HepG2 (cell line): ENCODE measurements around the gene TRIP6. TPM values are rescaled to one million over a fixed set of nuclear protein-coding genes. Genes with fewer than 3 reads are reported as not detected.

Source experiments
- ATAC-seq: fragments of 200-7000 bp; cut with Tn5 transposase; 3 replicates; pipeline ENCODE4 v1.9.1; 2020; ENCODE audit warnings: mild to moderate bottlenecking, moderate library complexity
- BruUV-seq: library from RNA; stranded (reverse); fragments of 400-500 nt; replicated peaks from 2 replicates; lab custom pipeline; 2021; lab: Mats Ljungman, UMichigan
- CTCF ChIA-PET: fragments of 300-600 bp; formaldehyde crosslinking; extraction: SDS; loops from one replicate; lab custom pipeline; 2021; ENCODE audit warnings: low total read pairs, inconsistent platforms, low intra/inter-chr PET ratio; lab: Yijun Ruan, JAX
- POLR2A ChIA-PET: fragments of 350-600 bp; sonication (Branson Sonifier 250); formaldehyde crosslinking; loops from one replicate; lab custom pipeline; 2020; ENCODE audit warnings: antibody characterized with exemption, inconsistent platforms; lab: Yijun Ruan, JAX
- DNase-seq: peaks from one replicate; pipeline ENCODE4 v3.0.0-alpha.2; 2015; ENCODE audit warnings: low spot score
- FAIRE-seq: peaks from 3 replicates; lab custom pipeline; 2011; peaks lifted over from hg19 to GRCh38; lab: Jason Lieb, UNC
- H2AFZ ChIP-seq: one replicate; pipeline ENCODE4 v1.6.1; 2011; ENCODE audit warnings: low read length, inconsistent platforms
- H3K27ac ChIP-seq: fragments of 300-600 bp; 3 replicates; pipeline ENCODE4 v1.8.0; 2011; ENCODE audit warnings: mixed run types, mild to moderate bottlenecking, mixed read lengths, low read length, inconsistent platforms; ENCODE audit not compliant: insufficient read depth; ENCODE audit errors: extremely low read length
- H3K27me3 ChIP-seq, 2 experiments: fragments of 200-600 bp in 1 of 2; 2 replicates in 1 of 2; 3 replicates in 1 of 2; pipeline versions ENCODE4 v1.6.0 to v1.8.0; 2011; ENCODE audit warnings: low read length in 2 of 2, mild to moderate bottlenecking in 2 of 2, moderate library complexity in 2 of 2, inconsistent platforms in 1 of 2; ENCODE audit not compliant: insufficient read depth in 2 of 2, control insufficient read depth in 1 of 2
- H3K36me3 ChIP-seq, 2 experiments: fragments of 200-600 bp in 1 of 2; replicated peaks in 1 of 2; 2 replicates in 1 of 2; 3 replicates in 1 of 2; pipeline versions ENCODE4 v1.5.1 to v1.8.0; 2011; ENCODE audit warnings: low read length in 2 of 2, inconsistent platforms in 1 of 2; ENCODE audit not compliant: insufficient read depth in 2 of 2, control insufficient read depth in 1 of 2
- H3K4me1 ChIP-seq: 2 replicates; pipeline ENCODE4 v1.5.1; 2012; ENCODE audit warnings: low read length, inconsistent platforms; ENCODE audit not compliant: insufficient read depth
- H3K4me2 ChIP-seq: 2 replicates; pipeline ENCODE4 v1.6.0; 2011; ENCODE audit warnings: low read depth, low read length, inconsistent platforms
- H3K4me3 ChIP-seq, 3 experiments: fragments of 200-600 bp in 1 of 3; sonication (generic), shearing (Covaris generic) in 1 of 3; replicated peaks in 1 of 3; 2 replicates each; pipeline ENCODE4 v1.5.1; 2011 to 2016; ENCODE audit warnings: low read length in 3 of 3, inconsistent platforms in 2 of 3, low read depth in 2 of 3, mild to moderate bottlenecking in 2 of 3, control low read depth in 1 of 3, mixed read lengths in 1 of 3; ENCODE audit not compliant: insufficient read depth in 1 of 3
- H3K79me2 ChIP-seq: one replicate; pipeline ENCODE4 v1.6.1; 2011; ENCODE audit warnings: low read length, inconsistent platforms; ENCODE audit not compliant: insufficient read depth
- H3K9ac ChIP-seq: 2 replicates; pipeline ENCODE4 v1.6.0; 2011; ENCODE audit warnings: mild to moderate bottlenecking, low read depth, low read length, inconsistent platforms; ENCODE audit not compliant: insufficient read depth
- H3K9me3 ChIP-seq: 2 replicates; pipeline ENCODE4 v1.5.1; 2012; ENCODE audit warnings: mild to moderate bottlenecking, low read length
- H4K20me1 ChIP-seq: 2 replicates; pipeline ENCODE4 v1.6.0; 2011; ENCODE audit warnings: inconsistent platforms, mild to moderate bottlenecking, low read length, moderate library complexity; ENCODE audit not compliant: insufficient read depth
- ELF1 ChIP-seq: sonication (generic); formaldehyde crosslinking; IDR thresholded peaks from 2 replicates; pipeline ENCODE4 v1.4.0; 2020; ENCODE audit warnings: missing genetic modification reagents
- HNRNPH1 ChIP-seq: fragments of 200-400 bp; formaldehyde crosslinking; optimal IDR thresholded peaks from 2 replicates; pipeline ENCODE3; 2017; ENCODE audit warnings: mild to moderate bottlenecking, low read depth, low read length
- RBFOX2 ChIP-seq: fragments of 200-400 bp; formaldehyde crosslinking; IDR thresholded peaks from 2 replicates; pipeline ENCODE4 v1.6.1; 2017; ENCODE audit warnings: low read depth, mild to moderate bottlenecking, low read length
- RERE ChIP-seq: IDR thresholded peaks from 2 replicates; pipeline ENCODE4 v1.6.1; 2016; ENCODE audit warnings: low read depth, missing genetic modification reagents, missing compliant biosample characterization
- TBX2 ChIP-seq: sonication (generic); formaldehyde crosslinking; IDR thresholded peaks from 2 replicates; pipeline ENCODE4 v1.5.0; 2020; ENCODE audit warnings: missing genetic modification reagents, mild to moderate bottlenecking, borderline replicate concordance
- ZBTB1 ChIP-seq: sonication (generic); formaldehyde crosslinking; IDR thresholded peaks from 2 replicates; pipeline ENCODE4 v1.4.0; 2020; ENCODE audit warnings: missing genetic modification reagents, borderline replicate concordance
- ZNF563 ChIP-seq: sonication (generic); formaldehyde crosslinking; IDR thresholded peaks from 2 replicates; pipeline ENCODE4 v1.8.0; 2022; ENCODE audit warnings: mild to moderate bottlenecking, moderate library complexity, missing genetic modification reagents
- WGBS: methylation state at CpG from one replicate; pipeline ENCODE4 v1.1.6; 2017; ENCODE audit warnings: low lambda C conversion rate; 5-methylcytosine and 5-hydroxymethylcytosine counted together
- in situ Hi-C: cut with HindIII; loops from 2 replicates; pipeline ENCODE4 v1.10.0; 2017; ENCODE audit warnings: low pct_unique_long_range_greater_than_20kb; ENCODE audit not compliant: extremely low pct_ligation_motif_present
- intact Hi-C: fragments of 100-400 bp; cut with micrococcal nuclease; formaldehyde crosslinking; loops from one replicate; pipeline ENCODE4 v1.10.0; 2022; ENCODE audit not compliant: unreplicated experiment
- polyA plus RNA-seq, 8 experiments: library from polyadenylated mRNA; depleted of rRNA in 3 of 8; stranded (reverse) in 7 of 8; unstranded in 1 of 8; fragments of >200 nt; fragmentation: Illumina TruSeq in 4 of 8; extraction: Trizol in 4 of 8; gene quantifications; 2 replicates each; pipeline versions ENCODE4 v1.2.1 to v1.2.3, GENCODE V29; 2011 to 2016; ENCODE audit warnings: low read depth in 4 of 8, missing spikeins in 1 of 8, mixed read lengths in 1 of 8; ENCODE audit not compliant: insufficient read depth in 1 of 8
- total RNA-seq, 5 experiments: library from RNA; depleted of rRNA; stranded (reverse); fragments of >200 nt; fragmentation: Illumina TruSeq; extraction: Trizol; gene quantifications; 2 replicates each; pipeline ENCODE4 v1.2.3, GENCODE V29; 2016; ENCODE audit warnings: low read depth in 1 of 5
- TF ChIP-seq, protein P1 (sequence below): sonication (generic); formaldehyde crosslinking; IDR thresholded peaks from 2 replicates; pipeline ENCODE4 v1.8.1; 2023; ENCODE audit warnings: mild to moderate bottlenecking, inconsistent platforms, moderate library complexity, missing genetic modification reagents, borderline replicate concordance
- TF ChIP-seq, protein P2 (sequence below): sonication (generic); formaldehyde crosslinking; IDR thresholded peaks from 2 replicates; pipeline ENCODE4 v1.5.1; 2020; ENCODE audit warnings: missing genetic modification reagents, mild to moderate bottlenecking, borderline replicate concordance

The TRIP6 gene
- total and polyA plus RNA-seq, 2 of the 13 experiments (the other 11 are each of a cell fraction or from before 2014, with no cell fraction given) = 0.34 to 0.38 TPM

DNA sequence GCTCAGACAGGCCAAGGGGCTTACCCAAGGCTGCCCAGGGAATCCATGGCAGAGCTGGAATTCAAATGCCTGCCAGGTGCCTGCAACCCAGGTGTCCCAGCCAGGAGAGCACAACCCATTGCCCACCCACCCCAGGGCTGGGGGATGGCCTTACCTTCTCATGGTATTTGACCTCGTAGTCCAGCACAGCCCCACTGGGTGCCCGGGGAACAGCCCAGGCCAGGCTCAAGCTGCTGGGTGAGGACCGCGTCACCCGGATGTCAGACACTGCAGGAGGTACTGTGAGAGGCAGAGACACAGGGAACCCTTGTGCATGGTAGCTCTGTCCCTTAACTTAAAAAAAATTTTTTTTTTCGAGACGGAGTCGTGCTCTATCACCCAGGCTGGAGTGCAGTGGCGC is 48.8 kb upstream of the TRIP6 start:
- Histone ChIP-seq H3K9ac (no peak overlapping the region), H3K79me2 (peaks cover 2% of the 10 kb centered on the region), H3K9me3 (no peaks in the 10 kb centered on the region), H3K36me3 (peaks cover 25 to 70% of the 10 kb centered on the region in 2 experiments), H3K4me2 (no peak overlapping the region), H3K27me3 (no peaks in the 10 kb centered on the region), H4K20me1 (no peaks in the 10 kb centered on the region), H3K27ac (no peak overlapping the region), H2AFZ (no peak overlapping the region), H3K4me3 (no peak overlapping the region)
- in situ Hi-C loops (no loop called here), intact Hi-C loops (no loop called here)
- no TSS peak for BruUV-seq
- ChIA-PET CTCF (no interaction called here), POLR2A (interaction anchor here (0.7 to 5.3 kb wide), 4 partner anchors 9 to 71 kb away, joined by 3 to 42 read pairs (median 4); partner anchors contain the start of genes EPHB4 and UFSP1)
- FAIRE-seq (no peak), ATAC-seq (no peak), DNase-seq (no peak)
- WGBS = 96% methylated on average over 7 of the region's 9 CpGs
- TF ChIP-seq, protein P1, sequence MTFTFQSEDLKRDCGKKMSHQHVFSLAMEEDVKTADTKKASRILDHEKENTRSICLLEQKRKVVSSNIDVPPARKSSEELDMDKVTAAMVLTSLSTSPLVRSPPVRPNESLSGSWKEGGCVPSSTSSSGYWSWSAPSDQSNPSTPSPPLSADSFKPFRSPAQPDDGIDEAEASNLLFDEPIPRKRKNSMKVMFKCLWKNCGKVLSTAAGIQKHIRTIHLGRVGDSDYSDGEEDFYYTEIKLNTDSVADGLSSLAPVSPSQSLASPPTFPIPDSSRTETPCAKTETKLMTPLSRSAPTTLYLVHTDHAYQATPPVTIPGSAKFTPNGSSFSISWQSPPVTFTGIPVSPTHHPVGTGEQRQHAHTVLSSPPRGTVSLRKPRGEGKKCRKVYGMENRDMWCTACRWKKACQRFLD (CRISPR knock-in tag) = no peak
- TF ChIP-seq ELF1 (CRISPR knock-in tag) (no peak), RBFOX2 (0 out of 2 replicates have a peak, but pooled peaks have one; percentile 44), ZBTB1 (CRISPR knock-in tag) (no peak)
- TF ChIP-seq, all 625 proteins: peak for 1
- H3K4me1 ChIP-seq = peaks cover 36% of the 10 kb centered on the region

GRCh38 chr7:100818825-100819224 is 48.4 kb upstream of the TRIP6 start:
- H3K4me3 ChIP-seq = no peak overlapping the region
- no peak overlapping the region for H3K4me2 ChIP-seq
- intact Hi-C loops = no loop called here
- H3K9me3 ChIP-seq = no peaks in the 10 kb centered on the region
- TSS peak; percentile 31 for BruUV-seq
- H3K9ac ChIP-seq = no peak overlapping the region
- peaks cover 36% of the 10 kb centered on the region for H3K4me1 ChIP-seq
- H4K20me1 ChIP-seq = no peaks in the 10 kb centered on the region
- in situ Hi-C loops = no loop called here
- DNase-seq (no peak), ATAC-seq (no peak), FAIRE-seq (no peak)
- H2AFZ ChIP-seq = no peak overlapping the region
- peaks cover 5% of the 10 kb centered on the region for H3K79me2 ChIP-seq
- peaks cover 28 to 70% of the 10 kb centered on the region in 2 experiments for H3K36me3 ChIP-seq
- H3K27me3 ChIP-seq = no peaks in the 10 kb centered on the region
- ChIA-PET CTCF (no interaction called here), POLR2A (interaction anchor here (0.9 kb wide), 1 partner anchor 8 kb away, joined by 4 read pairs; the partner anchor contains the start of gene EPHB4)
- H3K27ac ChIP-seq = no peak overlapping the region
- WGBS = over 99% methylated on average over 6 of the region's 6 CpGs
- TF ChIP-seq HNRNPH1 (no peak), TBX2 (no peak), RERE (CRISPR knock-in tag) (no peak), ZNF563 (CRISPR knock-in tag) (no peak)
- TF ChIP-seq, protein P2, sequence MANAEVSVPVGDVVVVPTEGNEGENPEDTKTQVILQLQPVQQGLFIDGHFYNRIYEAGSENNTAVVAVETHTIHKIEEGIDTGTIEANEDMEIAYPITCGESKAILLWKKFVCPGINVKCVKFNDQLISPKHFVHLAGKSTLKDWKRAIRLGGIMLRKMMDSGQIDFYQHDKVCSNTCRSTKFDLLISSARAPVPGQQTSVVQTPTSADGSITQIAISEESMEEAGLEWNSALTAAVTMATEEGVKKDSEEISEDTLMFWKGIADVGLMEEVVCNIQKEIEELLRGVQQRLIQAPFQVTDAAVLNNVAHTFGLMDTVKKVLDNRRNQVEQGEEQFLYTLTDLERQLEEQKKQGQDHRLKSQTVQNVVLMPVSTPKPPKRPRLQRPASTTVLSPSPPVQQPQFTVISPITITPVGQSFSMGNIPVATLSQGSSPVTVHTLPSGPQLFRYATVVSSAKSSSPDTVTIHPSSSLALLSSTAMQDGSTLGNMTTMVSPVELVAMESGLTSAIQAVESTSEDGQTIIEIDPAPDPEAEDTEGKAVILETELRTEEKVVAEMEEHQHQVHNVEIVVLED = no peak
